Keratinocyte (primary cell): ENCODE results near the gene COQ8A. TPM values are rescaled to one million over a fixed set of nuclear protein-coding genes. Genes with fewer than 3 reads are reported as not detected.

Experiments
- DNase-seq: peaks from one replicate; pipeline ENCODE4 v3.0.0-alpha.2; 2011; ENCODE audit warnings: low read depth, missing footprints, low spot score
- FAIRE-seq: peaks from 2 replicates; lab custom pipeline; 2011; peaks lifted over from hg19 to GRCh38; lab: Jason Lieb, UNC
- H2AFZ ChIP-seq: 2 replicates; pipeline ENCODE4 v1.6.0; 2012; ENCODE audit warnings: low read length, control low read depth, inconsistent platforms; ENCODE audit not compliant: control insufficient read depth
- H3K27ac ChIP-seq: 2 replicates; pipeline ENCODE4 v1.5.1; 2011; ENCODE audit warnings: low read length; ENCODE audit not compliant: control insufficient read depth, insufficient read depth
- H3K27me3 ChIP-seq: 3 replicates; pipeline ENCODE4 v1.6.0; 2011; ENCODE audit warnings: low read length; ENCODE audit not compliant: control insufficient read depth, insufficient read depth; ENCODE audit errors: extremely low read depth
- H3K36me3 ChIP-seq, 2 experiments: 2 replicates in 1 of 2; 3 replicates in 1 of 2; pipeline ENCODE4 v1.5.1; 2011; ENCODE audit warnings: low read length in 2 of 2, mild to moderate bottlenecking in 1 of 2; ENCODE audit not compliant: control insufficient read depth in 2 of 2, insufficient read depth in 2 of 2; ENCODE audit errors: extremely low read depth in 1 of 2
- H3K4me1 ChIP-seq: 3 replicates; pipeline ENCODE4 v1.5.1; 2011; ENCODE audit warnings: low read length; ENCODE audit not compliant: control insufficient read depth, insufficient read depth; ENCODE audit errors: extremely low read depth
- H3K4me2 ChIP-seq: 3 replicates; pipeline ENCODE4 v1.6.0; 2011; ENCODE audit warnings: low read depth, low read length; ENCODE audit not compliant: control insufficient read depth, insufficient read depth; ENCODE audit errors: extremely low read depth
- H3K4me3 ChIP-seq, 3 experiments: fragments of 200-600 bp in 1 of 3; sonication (generic) in 1 of 3; 2 replicates in 2 of 3; 3 replicates in 1 of 3; pipeline ENCODE4 v1.5.1; 2011 to 2016; ENCODE audit warnings: low read length in 3 of 3, mild to moderate bottlenecking in 3 of 3, control low read depth in 2 of 3, inconsistent platforms in 1 of 3, low read depth in 1 of 3, mixed read lengths in 1 of 3, mixed run types in 1 of 3, moderate library complexity in 1 of 3; ENCODE audit not compliant: control insufficient read depth in 2 of 3, insufficient read depth in 2 of 3; ENCODE audit errors: extremely low read depth in 1 of 3
- H3K79me2 ChIP-seq: 2 replicates; pipeline ENCODE4 v1.6.0; 2012; ENCODE audit warnings: low read length; ENCODE audit not compliant: control insufficient read depth, insufficient read depth
- H3K9ac ChIP-seq: 3 replicates; pipeline ENCODE4 v1.6.0; 2011; ENCODE audit warnings: low read length; ENCODE audit not compliant: control insufficient read depth, insufficient read depth; ENCODE audit errors: extremely low read depth
- H3K9me1 ChIP-seq: 3 replicates; pipeline ENCODE4 v1.6.0; 2011; ENCODE audit warnings: low read length; ENCODE audit not compliant: control insufficient read depth, insufficient read depth; ENCODE audit errors: extremely low read depth
- H3K9me3 ChIP-seq: 2 replicates; pipeline ENCODE4 v1.5.1; 2012; ENCODE audit warnings: low read depth, low read length; ENCODE audit not compliant: control insufficient read depth
- H4K20me1 ChIP-seq: 3 replicates; pipeline ENCODE4 v1.6.0; 2011; ENCODE audit warnings: low read length; ENCODE audit not compliant: control insufficient read depth, insufficient read depth; ENCODE audit errors: extremely low read depth
- CTCF ChIP-seq, 3 experiments: IDR thresholded peaks in 1 of 3; conservative IDR thresholded peaks in 1 of 3; optimal IDR thresholded peaks in 1 of 3; 2 replicates in 2 of 3; 3 replicates in 1 of 3; pipeline versions ENCODE3 to v1.5.1; 2011; ENCODE audit warnings: low read length in 3 of 3, mild to moderate bottlenecking in 3 of 3, moderate library complexity in 2 of 3, control low read depth in 1 of 3, inconsistent platforms in 1 of 3; ENCODE audit not compliant: insufficient read depth in 2 of 3; ENCODE audit errors: extremely low read depth in 1 of 3
- EZH2 ChIP-seq: IDR thresholded peaks from one replicate; pipeline ENCODE4 v1.6.1; 2012; ENCODE audit warnings: inconsistent platforms, mild to moderate bottlenecking, low read length, moderate library complexity
- dilution Hi-C: fragments of 300-500 bp; cut with MboI; formaldehyde crosslinking; loops from one replicate; pipeline ENCODE4 v1.7.0; 2020; ENCODE audit warnings: low sequenced_read_pairs; ENCODE audit not compliant: extremely low pct_ligation_motif_present
- polyA plus RNA-seq, 5 experiments: library from polyadenylated mRNA; depleted of rRNA in 3 of 5; stranded (reverse) in 3 of 5; stranded (forward) in 1 of 5; unstranded in 1 of 5; fragments of >200 nt; gene quantifications; 1 replicate in 1 of 5; 2 replicates in 3 of 5; 3 replicates in 1 of 5; pipeline versions ENCODE4 v1.2.1 to v1.2.3, GENCODE V29; 2011 to 2012; ENCODE audit warnings: missing spikeins in 2 of 5, low read depth in 1 of 5, low replicate concordance in 1 of 5

The COQ8A gene
- polyA plus RNA-seq, 1 donor (not counting 4 experiments of a cell fraction or from before 2014, with no cell fraction given): 3.8 TPM

GRCh38 chr1:226915672-226915995 is 24.5 kb upstream of the COQ8A start:
- H3K9ac ChIP-seq: no peak overlapping the region
- DNase-seq (no peak), FAIRE-seq (no peak)
- no peaks in the 10 kb centered on the region for H3K36me3 ChIP-seq
- H3K27me3 ChIP-seq: no peaks in the 10 kb centered on the region
- H3K9me1 ChIP-seq: no peaks in the 10 kb centered on the region
- no peak overlapping the region for H3K27ac ChIP-seq
- H3K4me2 ChIP-seq: no peak overlapping the region
- H3K4me3 ChIP-seq: no peak overlapping the region
- H4K20me1 ChIP-seq: no peaks in the 10 kb centered on the region
- dilution Hi-C loops: no loop called here
- H3K9me3 ChIP-seq: no peaks in the 10 kb centered on the region
- no peak for TF ChIP-seq CTCF (optimal IDR thresholded peaks at IDR 0.05 in 1 of 3, IDR thresholded peaks at IDR 0.05 in 1 of 3, conservative IDR thresholded peaks at IDR 0.05 in 1 of 3; ENCODE audit: extremely low read depth in 1 of 3, insufficient read depth in 2 of 3, low read length in 3 of 3)
- TF ChIP-seq EZH2: no peak
- H2AFZ ChIP-seq: no peak overlapping the region
- H3K4me1 ChIP-seq: no peaks in the 10 kb centered on the region
- H3K79me2 ChIP-seq: no peaks in the 10 kb centered on the region

DNA sequence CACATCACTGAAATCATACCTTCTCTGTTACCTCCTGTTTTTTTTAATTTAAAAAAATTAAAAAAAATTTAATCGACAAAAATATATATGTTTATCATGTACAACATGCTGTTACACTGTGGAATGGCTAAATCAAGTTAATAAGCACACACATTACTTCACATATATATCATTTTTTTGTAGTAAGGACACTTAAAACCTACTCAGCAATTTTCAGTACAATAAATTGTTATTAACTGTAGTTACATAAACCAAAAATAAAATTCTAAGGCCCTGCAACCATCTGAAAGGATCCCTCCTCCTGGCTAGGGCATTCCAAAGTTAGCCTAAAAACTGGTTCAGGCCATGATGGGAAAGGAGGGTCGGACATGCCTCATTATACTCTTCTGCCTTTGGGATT is 23.6 kb upstream of the COQ8A start:
- no peaks in the 10 kb centered on the region for H3K79me2 ChIP-seq
- dilution Hi-C loops: no loop called here

More for the DNA sequence above, 23.6 kb upstream of the COQ8A start:
- no peak for DNase-seq
- Histone ChIP-seq H3K4me2 (no peak overlapping the region), H3K4me3 (no peak overlapping the region), H3K9ac (no peak overlapping the region), H3K9me1 (no peaks in the 10 kb centered on the region), H3K27ac (no peak overlapping the region), H3K9me3 (no peaks in the 10 kb centered on the region), H3K4me1 (no peaks in the 10 kb centered on the region), H3K27me3 (no peaks in the 10 kb centered on the region), H3K36me3 (no peaks in the 10 kb centered on the region), H4K20me1 (no peaks in the 10 kb centered on the region), H2AFZ (no peak overlapping the region)
- TF ChIP-seq CTCF (optimal IDR thresholded peaks at IDR 0.05 in 1 of 3, IDR thresholded peaks at IDR 0.05 in 1 of 3, conservative IDR thresholded peaks at IDR 0.05 in 1 of 3; ENCODE audit: extremely low read depth in 1 of 3, insufficient read depth in 2 of 3, low read length in 3 of 3) (no peak), EZH2 (no peak)
- FAIRE-seq: no peak
